Measurements from ENCODE around the gene FHOD3. TPM values are rescaled to one million over a fixed set of nuclear protein-coding genes. Genes with fewer than 3 reads are reported as not detected.

Gene FHOD3
- 0.33 TPM in 1 of 2 replicates, not detected in the other for total RNA-seq

GRCh38 chr18:36297417-36298125 lies at the start of gene FHOD3:
Gene FHOD3, plus strand, starts transcription at chr18:36297713. Its CDS starts 123 bp downstream, at chr18:36297836.

GRCh38 chr18:36828630-36829361 lies 531.3 kb downstream of the FHOD3 start, which contains the start of the genes KIAA1328 and TPGS2:
Gene KIAA1328, plus strand, starts transcription at chr18:36829127. Its CDS starts 12 bp downstream, at chr18:36829139.
Gene TPGS2, minus strand, starts transcription at chr18:36829002. Its CDS starts 235 bp downstream, at chr18:36828767.

Other genes starting within 250 kb of the FHOD3 start
- gene RPRD1A, start 230.2 kb upstream of the FHOD3 start, total RNA-seq = 37.1 and 45.3 TPM in 2 replicates
- 17.0 and 18.3 TPM in 2 replicates for gene SLC39A6, start 168.4 kb upstream of the FHOD3 start, total RNA-seq
- 151 and 194 TPM in 2 replicates for gene ELP2, start 167.8 kb upstream of the FHOD3 start, total RNA-seq
- 0.17 and 0.54 TPM in 2 replicates for gene MOCOS, start 110.2 kb upstream of the FHOD3 start, total RNA-seq

Data from dermis lymphatic vessel endothelial cell (primary cell).